ENCODE measurements around the gene TMEM44. TPM values are rescaled to one million over a fixed set of nuclear protein-coding genes. Genes with fewer than 3 reads are reported as not detected.

Gene TMEM44
- total RNA-seq, 1 experiment from 2014 or later, result 8.3 TPM

DNA sequence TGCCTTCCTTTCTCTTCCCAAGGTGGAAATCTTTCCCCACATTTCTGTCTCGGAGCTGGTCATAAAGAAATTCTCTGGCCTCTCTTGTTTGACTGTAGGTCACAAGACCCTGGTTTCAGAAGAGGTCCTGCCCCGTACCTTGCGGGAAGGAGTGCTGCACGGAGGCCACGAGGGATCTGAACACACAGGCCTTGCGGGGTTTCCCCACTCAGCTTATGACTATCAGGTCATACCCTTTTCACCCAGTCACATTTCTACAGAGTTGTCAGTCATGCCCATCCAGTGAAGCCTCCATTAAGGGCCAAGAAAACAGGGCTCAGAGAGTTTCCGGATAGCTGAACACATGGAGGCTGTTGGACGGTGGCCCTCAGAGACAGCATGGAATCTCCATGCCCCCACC, 91.7 kb downstream of the TMEM44 start:
- H3K9me3 Mint-ChIP-seq (ENCODE audit: unreplicated experiment), result no peaks in the 10 kb centered on the region
- POLR2A ChIA-PET, result no interaction called here
- no peak overlapping the region for H3K27ac Mint-ChIP-seq (ENCODE audit: low read depth, unreplicated experiment)
- no peak for DNase-seq (ENCODE audit: unreplicated experiment)
- H3K4me3 Mint-ChIP-seq (ENCODE audit: unreplicated experiment), result no peak overlapping the region
- TF ChIP-seq, protein P1, sequence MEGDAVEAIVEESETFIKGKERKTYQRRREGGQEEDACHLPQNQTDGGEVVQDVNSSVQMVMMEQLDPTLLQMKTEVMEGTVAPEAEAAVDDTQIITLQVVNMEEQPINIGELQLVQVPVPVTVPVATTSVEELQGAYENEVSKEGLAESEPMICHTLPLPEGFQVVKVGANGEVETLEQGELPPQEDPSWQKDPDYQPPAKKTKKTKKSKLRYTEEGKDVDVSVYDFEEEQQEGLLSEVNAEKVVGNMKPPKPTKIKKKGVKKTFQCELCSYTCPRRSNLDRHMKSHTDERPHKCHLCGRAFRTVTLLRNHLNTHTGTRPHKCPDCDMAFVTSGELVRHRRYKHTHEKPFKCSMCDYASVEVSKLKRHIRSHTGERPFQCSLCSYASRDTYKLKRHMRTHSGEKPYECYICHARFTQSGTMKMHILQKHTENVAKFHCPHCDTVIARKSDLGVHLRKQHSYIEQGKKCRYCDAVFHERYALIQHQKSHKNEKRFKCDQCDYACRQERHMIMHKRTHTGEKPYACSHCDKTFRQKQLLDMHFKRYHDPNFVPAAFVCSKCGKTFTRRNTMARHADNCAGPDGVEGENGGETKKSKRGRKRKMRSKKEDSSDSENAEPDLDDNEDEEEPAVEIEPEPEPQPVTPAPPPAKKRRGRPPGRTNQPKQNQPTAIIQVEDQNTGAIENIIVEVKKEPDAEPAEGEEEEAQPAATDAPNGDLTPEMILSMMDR (IDR thresholded peaks at IDR 0.05; ENCODE audit: unreplicated experiment), result no peak
- no peaks in the 10 kb centered on the region for H3K27me3 Mint-ChIP-seq (ENCODE audit: insufficient read depth, unreplicated experiment)
- CTCF ChIA-PET, result interaction anchor here (1.6 kb wide), 1 partner anchor 11 kb away, joined by 4 read pairs; no protein-coding TSS in a partner anchor
- BruUV-seq (replicated peaks), result no TSS peak
- intact Hi-C loops (cut with micrococcal nuclease), result no loop called here
- no peaks in the 10 kb centered on the region for H3K36me3 Mint-ChIP-seq (ENCODE audit: insufficient read depth, unreplicated experiment)
- H3K4me1 Mint-ChIP-seq (ENCODE audit: insufficient read depth, unreplicated experiment), result peaks cover 11% of the 10 kb centered on the region

DNA sequence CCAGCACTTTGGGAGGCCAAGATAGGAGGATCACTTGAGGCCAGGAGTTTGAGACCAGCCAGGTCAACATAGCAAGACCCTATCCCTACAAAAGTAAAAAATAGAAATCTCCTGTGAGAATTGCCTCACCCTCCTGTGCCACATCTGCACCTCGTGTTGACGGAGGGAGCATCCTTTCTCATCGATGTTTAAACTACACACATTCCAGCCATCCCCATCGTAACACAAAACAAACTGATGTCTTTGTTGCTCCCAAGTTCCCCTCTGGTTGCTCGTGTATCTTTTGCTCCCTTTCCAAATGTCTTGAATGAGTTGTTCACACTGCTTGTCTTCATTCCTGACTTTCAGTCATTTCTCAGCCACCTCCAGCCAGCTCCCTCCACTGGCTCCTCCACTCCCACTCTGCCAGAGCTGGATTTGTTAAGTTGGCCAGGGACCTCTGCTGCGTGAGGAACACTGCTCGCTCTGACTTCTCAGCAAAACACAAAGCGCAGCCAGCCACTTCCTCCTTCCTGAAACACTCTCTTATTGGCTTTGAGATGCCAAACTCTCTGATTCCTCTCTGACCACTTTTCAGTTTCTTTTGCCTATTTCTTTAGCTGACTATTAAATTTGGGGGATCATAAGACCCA, 92.8 kb downstream of the TMEM44 start:
- Mint-ChIP-seq H3K27me3 (ENCODE audit: insufficient read depth, unreplicated experiment) (no peaks in the 10 kb centered on the region), H3K9me3 (ENCODE audit: unreplicated experiment) (no peaks in the 10 kb centered on the region), H3K27ac (ENCODE audit: low read depth, unreplicated experiment) (peak overlapping the region; percentile 49), H3K4me1 (ENCODE audit: insufficient read depth, unreplicated experiment) (peaks cover 11% of the 10 kb centered on the region), H3K36me3 (ENCODE audit: insufficient read depth, unreplicated experiment) (no peaks in the 10 kb centered on the region), H3K4me3 (ENCODE audit: unreplicated experiment) (no peak overlapping the region)
- DNase-seq (ENCODE audit: unreplicated experiment), result no peak
- ChIA-PET POLR2A (no interaction called here), CTCF (no interaction called here)
- BruUV-seq (replicated peaks), result no TSS peak
- intact Hi-C loops (cut with micrococcal nuclease), result no loop called here
- TF ChIP-seq, protein P1 (IDR thresholded peaks at IDR 0.05; ENCODE audit: unreplicated experiment), result no peak

DNA sequence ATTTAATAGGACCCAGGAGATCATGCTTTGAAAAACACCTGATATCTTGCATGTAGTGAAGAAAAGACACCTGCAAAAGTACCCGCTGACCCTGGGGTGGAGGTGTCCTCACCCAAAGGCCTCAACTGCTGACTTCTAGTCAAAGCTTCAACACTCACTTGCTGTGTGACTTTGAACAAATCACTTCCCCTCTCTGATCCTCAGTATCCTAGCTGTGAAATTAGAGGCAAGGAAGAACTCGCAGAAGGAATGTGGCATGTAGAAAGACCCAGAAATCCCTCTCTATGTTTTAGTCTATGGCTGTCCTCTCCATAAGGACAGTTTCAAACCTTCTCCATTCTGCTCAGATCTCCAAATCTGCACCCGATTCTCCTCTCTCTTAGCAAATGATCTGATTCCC, 93.7 kb downstream of the TMEM44 start:
- DNase-seq (ENCODE audit: unreplicated experiment), result no peak
- intact Hi-C loops (cut with micrococcal nuclease), result no loop called here
- no peaks in the 10 kb centered on the region for H3K36me3 Mint-ChIP-seq (ENCODE audit: insufficient read depth, unreplicated experiment)

DNA sequence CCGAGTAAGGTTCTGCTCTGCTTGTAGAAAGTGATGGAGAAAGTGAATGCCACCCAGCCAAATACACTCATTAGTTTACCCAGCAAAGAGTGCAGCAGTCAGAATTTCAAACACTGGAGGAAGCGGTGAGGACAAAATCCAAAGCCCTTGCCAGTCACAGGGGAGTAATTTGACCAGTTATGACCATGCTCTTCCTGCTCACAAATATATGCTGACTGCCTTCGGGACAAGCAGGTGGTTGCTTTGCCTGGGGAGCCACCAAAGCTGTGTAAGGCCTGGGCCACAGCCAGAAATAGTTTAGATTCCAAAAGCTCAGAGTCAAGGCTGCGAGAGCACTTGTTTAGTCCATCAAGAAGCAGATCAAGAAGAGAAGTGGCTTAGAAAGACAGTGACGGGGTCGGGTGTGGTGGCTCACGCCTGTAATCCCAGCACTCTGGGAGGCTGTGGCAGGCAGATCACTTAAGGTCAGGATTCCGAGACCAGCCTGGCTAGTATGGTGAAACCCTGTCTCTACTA, 95.4 kb downstream of the TMEM44 start:
- POLR2A ChIA-PET, result interaction anchor here (1.0 to 1.8 kb wide), 2 partner anchors 19 to 47 kb away, joined by 3 to 7 read pairs; no protein-coding TSS in a partner anchor
- CTCF ChIA-PET, result no interaction called here
- DNase-seq (ENCODE audit: unreplicated experiment), result peak; percentile 54
- intact Hi-C loops (cut with micrococcal nuclease), result no loop called here
- TF ChIP-seq, protein P1 (IDR thresholded peaks at IDR 0.05; ENCODE audit: unreplicated experiment), result no peak
- BruUV-seq (replicated peaks), result no TSS peak
- H3K4me1 Mint-ChIP-seq (ENCODE audit: insufficient read depth, unreplicated experiment), result peaks cover 11% of the 10 kb centered on the region
- peak overlapping the region; percentile 4 for H3K27ac Mint-ChIP-seq (ENCODE audit: low read depth, unreplicated experiment)
- no peaks in the 10 kb centered on the region for H3K27me3 Mint-ChIP-seq (ENCODE audit: insufficient read depth, unreplicated experiment)
- H3K9me3 Mint-ChIP-seq (ENCODE audit: unreplicated experiment), result peaks cover 8% of the 10 kb centered on the region
- no peak overlapping the region for H3K4me3 Mint-ChIP-seq (ENCODE audit: unreplicated experiment)
- H3K36me3 Mint-ChIP-seq (ENCODE audit: insufficient read depth, unreplicated experiment), result no peaks in the 10 kb centered on the region

More for the DNA sequence above, 93.7 kb downstream of the TMEM44 start:
- Mint-ChIP-seq H3K27ac (ENCODE audit: low read depth, unreplicated experiment) (no peak overlapping the region), H3K4me1 (ENCODE audit: insufficient read depth, unreplicated experiment) (peaks cover 11% of the 10 kb centered on the region), H3K9me3 (ENCODE audit: unreplicated experiment) (no peaks in the 10 kb centered on the region), H3K4me3 (ENCODE audit: unreplicated experiment) (no peak overlapping the region), H3K27me3 (ENCODE audit: insufficient read depth, unreplicated experiment) (no peaks in the 10 kb centered on the region)
- ChIA-PET POLR2A (no interaction called here), CTCF (interaction anchor here (1.0 kb wide), 1 partner anchor 8 kb away, joined by 3 read pairs; no protein-coding TSS in a partner anchor)
- TF ChIP-seq, protein P1 (IDR thresholded peaks at IDR 0.05; ENCODE audit: unreplicated experiment), result no peak
- no TSS peak for BruUV-seq (replicated peaks)

Other genes with a start within 250 kb of the TMEM44 start
- 0.15 TPM in 1 of 2 replicates, not detected in the other for gene GP5, start 234.2 kb downstream of the TMEM44 start, total RNA-seq (2022)
- gene ATP13A3, start 146.4 kb downstream of the TMEM44 start, total RNA-seq (2022), result 119 and 125 TPM in 2 replicates
- gene LSG1, start 38.8 kb upstream of the TMEM44 start, total RNA-seq (2022), result 30.5 and 35.1 TPM in 2 replicates
- gene FAM43A, start 52.5 kb upstream of the TMEM44 start, total RNA-seq (2022), result 1.0 and 1.3 TPM in 2 replicates